Measurements from ENCODE around the gene ABHD14A. TPM values are rescaled to one million over a fixed set of nuclear protein-coding genes. Genes with fewer than 3 reads are reported as not detected.

ABHD14A gene
- total RNA-seq, 6 experiments from 2014 or later = 10.5 to 13.2 (median 11.0) TPM

DNA sequence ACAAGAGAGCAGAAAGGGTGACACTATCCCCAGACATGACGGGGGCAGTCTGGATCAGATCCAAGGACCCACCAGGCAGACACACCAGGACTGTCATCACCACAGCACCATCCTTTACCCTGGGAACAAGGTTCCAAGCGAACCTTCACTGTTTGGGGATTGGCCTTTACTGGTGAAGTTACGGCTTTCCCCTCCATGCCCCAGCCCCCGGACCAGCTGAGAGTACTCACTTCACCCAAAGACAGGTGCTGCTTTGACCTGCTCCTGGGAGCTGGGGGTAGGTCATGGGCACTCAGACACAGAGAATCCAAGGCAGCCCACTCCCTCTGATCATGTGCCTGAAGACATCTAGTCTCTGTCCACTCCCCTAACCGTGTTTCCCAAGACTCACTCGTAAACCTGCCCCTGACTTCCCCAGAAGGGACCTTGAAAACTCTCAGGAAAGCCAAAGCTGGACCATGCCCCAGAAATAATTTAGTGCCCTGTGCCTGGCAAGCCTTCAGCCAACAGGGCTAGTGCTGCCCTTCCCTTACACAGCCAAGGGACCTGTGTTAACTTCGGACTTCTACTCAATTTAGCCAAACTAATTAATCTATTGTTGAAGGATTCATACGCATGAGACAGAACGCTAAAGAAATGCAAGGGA is 36.0 kb upstream of the ABHD14A start:
- DNase-seq = no peak
- TF ChIP-seq CTCF (IDR thresholded peaks at IDR 0.05) = no peak
- H3K27me3 Mint-ChIP-seq (ENCODE audit: insufficient read depth) = no peaks in the 10 kb centered on the region; the same call in none of the 2 replicates
- no peak overlapping the region for H3K27ac Mint-ChIP-seq
- H3K4me1 Mint-ChIP-seq (ENCODE audit: low read depth) = peaks cover 32% of the 10 kb centered on the region
- H3K36me3 Mint-ChIP-seq (ENCODE audit: low read depth) = peaks cover 15% of the 10 kb centered on the region
- H3K4me3 Mint-ChIP-seq = no peak overlapping the region
- no peaks in the 10 kb centered on the region for H3K9me3 Mint-ChIP-seq

GRCh38 chr3:51940648-51941462 is 34.0 kb upstream of the ABHD14A start:
- Mint-ChIP-seq H3K4me3 (peak overlapping the region; percentile 89), H3K36me3 (ENCODE audit: low read depth) (peaks cover 9% of the 10 kb centered on the region), H3K9me3 (no peaks in the 10 kb centered on the region), H3K27me3 (ENCODE audit: insufficient read depth) (no peaks in the 10 kb centered on the region; the same call in none of the 2 replicates), H3K27ac (peak overlapping the region; percentile 53), H3K4me1 (ENCODE audit: low read depth) (peaks cover 32% of the 10 kb centered on the region)
- no peak for TF ChIP-seq CTCF (IDR thresholded peaks at IDR 0.05)
- no peak for DNase-seq

- Mint-ChIP-seq H3K9me3 (no peaks in the 10 kb centered on the region), H3K27me3 (ENCODE audit: insufficient read depth) (no peaks in the 10 kb centered on the region; the same call in 1 of the 2 replicates), H3K4me3 (peak overlapping the region; percentile 89), H3K27ac (peak overlapping the region; percentile 53), H3K36me3 (ENCODE audit: low read depth) (peaks cover 5% of the 10 kb centered on the region), H3K4me1 (ENCODE audit: low read depth) (peaks cover 32% of the 10 kb centered on the region)
- no peak for TF ChIP-seq CTCF (IDR thresholded peaks at IDR 0.05)
- DNase-seq = no peak
Observed at GRCh38 chr3:51941463-51941797, 33.4 kb upstream of the ABHD14A start.

GRCh38 chr3:51941798-51942602 is 32.9 kb upstream of the ABHD14A start, which contains the start of the genes PARP3 and RRP9:
Gene PARP3, plus strand, starts transcription at chr3:51942363. Its CDS starts 993 bp downstream, at chr3:51943356.
Gene RRP9, minus strand, starts transcription at chr3:51941904. Its CDS starts 37 bp downstream, at chr3:51941867.
- TF ChIP-seq CTCF (IDR thresholded peaks at IDR 0.05) = peak; percentile 100
- peak within 1 kb of the TSS; percentile 89 for H3K4me3 Mint-ChIP-seq
- H3K27ac Mint-ChIP-seq = peak within 1 kb of the TSS; percentile 94
- no peaks in the 10 kb centered on the region for H3K9me3 Mint-ChIP-seq
- no peaks in the 10 kb centered on the region; the same call in 1 of the 2 replicates for H3K27me3 Mint-ChIP-seq (ENCODE audit: insufficient read depth)
- peaks cover 5% of the 10 kb centered on the region for H3K36me3 Mint-ChIP-seq (ENCODE audit: low read depth)
- peak; percentile 100 for DNase-seq
- H3K4me1 Mint-ChIP-seq (ENCODE audit: low read depth) = peaks cover 32% of the 10 kb centered on the region

Data from HFFc6 (cell line).